NCI-H1694 (cell line): ENCODE results near the gene ETF1.
"Not testable (repeated sequence)": the region's sequence is repeated elsewhere in the genome, so short reads cannot be mapped to it uniquely, and the experiment has no call there.

Experiments used
- DNase-seq: peaks from one replicate; lab custom pipeline; 2025; lab: John Stamatoyannopoulos, UW

ETF1 gene

DNA sequence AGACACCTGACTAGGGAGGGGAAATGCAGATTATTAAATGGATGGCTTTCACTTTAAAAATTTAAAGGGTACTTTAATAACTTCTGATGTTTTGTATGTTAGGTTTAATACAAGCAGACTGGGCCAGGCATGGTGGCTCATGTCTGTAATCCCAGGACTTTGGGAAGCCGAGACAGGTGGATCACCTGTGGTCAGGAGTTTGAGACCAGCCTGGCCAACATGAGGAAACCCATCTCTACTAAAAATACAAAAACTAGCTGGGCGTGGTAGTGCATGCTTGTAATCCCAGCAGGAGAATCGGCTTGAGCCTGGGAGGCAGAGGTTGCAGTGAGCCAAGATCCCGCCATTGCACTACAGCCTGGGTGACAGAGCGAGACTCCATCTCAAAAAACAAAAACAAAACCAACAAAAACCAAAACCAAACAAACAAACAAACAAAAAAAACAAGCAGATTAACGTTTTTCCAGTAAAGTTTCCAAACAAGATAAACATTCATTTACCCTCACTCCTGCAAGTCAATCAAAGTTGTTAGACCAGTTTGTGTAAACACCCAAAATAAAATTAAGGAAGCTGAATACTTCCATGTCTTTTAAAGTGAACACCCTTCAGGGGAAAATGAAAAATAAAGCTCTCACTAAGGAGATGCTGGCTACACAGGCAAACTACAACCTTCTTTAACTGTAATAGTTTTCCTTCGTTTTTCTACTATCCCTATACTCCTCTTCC is 14.1 kb downstream of the ETF1 start:
- DNase-seq, result no peak

DNA sequence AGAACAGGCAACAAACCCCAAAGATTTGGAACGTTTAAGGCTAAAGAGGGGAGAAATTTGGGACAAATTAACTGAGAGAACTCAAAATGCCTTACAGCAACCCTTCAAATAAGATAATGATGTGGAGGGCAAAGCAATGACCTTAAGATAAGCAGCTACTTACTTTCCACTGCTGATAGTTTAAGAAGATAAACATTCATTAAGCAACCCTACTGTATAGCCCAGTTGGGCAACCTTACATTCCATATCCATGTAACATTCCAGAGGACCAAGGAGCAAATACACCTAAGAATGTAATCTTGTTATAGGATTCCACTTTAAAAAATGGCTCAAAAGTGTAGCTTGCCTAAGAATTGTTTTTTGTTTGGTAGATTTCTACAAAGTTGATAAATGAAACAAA is 14.8 kb downstream of the ETF1 start:
- no peak for DNase-seq

DNA sequence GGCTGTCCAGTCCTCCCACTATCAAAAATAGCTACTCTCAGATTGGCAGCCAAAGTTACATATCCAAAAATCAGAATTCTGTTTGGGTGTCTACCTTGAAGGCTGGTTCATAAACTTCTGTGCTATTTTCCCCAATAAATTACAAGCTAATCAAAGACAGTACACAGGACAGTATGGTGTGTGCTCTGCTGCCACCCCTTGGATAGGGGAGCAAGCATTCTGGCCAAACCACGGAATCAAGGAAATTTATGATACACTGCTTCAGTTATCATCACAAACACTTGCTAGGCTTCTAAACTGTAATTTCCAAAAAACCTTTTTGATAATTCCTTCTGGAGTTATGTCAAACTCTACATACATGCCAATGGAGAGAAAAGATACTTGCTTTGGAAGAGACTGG is 15.9 kb downstream of the ETF1 start:
- DNase-seq, result no peak

DNA sequence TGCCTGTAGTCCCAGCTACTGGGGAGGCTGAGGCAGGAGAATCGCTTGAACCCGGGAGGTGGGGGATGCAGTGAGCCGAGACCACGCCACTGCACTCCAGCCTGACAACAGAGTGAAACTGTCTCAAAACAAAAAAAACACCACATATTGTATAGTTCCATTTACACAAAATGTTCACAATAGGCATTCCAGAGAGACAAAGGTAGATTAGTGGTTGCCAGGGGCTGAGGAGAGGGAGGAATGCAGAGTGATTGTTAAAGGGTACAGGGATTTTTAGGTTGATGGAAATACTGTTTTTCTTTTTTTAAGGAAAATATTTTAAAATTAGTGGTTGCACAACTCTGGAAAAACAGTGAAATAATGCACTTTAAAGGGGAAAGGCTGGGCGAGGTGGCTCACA is 19.6 kb downstream of the ETF1 start:
- no peak for DNase-seq

DNA sequence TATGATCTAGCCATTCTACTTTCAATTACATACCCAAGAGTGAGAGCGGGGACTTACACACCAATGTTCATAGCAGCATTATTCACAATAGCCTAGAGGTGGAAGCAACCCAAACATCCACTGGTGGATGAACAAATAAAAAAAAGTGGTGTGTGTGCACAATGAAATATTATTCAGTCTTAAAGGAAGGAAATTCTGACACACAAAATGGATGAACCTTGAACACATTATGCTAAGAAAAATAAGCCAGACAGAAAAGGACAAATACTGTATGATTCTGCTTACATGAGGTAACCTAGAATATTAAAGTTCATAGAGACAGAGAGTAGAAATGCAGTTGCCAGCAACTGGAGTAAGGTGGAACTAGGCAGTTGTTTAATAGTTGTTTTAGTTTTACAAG is 22.1 kb downstream of the ETF1 start:
- no peak for DNase-seq

DNA sequence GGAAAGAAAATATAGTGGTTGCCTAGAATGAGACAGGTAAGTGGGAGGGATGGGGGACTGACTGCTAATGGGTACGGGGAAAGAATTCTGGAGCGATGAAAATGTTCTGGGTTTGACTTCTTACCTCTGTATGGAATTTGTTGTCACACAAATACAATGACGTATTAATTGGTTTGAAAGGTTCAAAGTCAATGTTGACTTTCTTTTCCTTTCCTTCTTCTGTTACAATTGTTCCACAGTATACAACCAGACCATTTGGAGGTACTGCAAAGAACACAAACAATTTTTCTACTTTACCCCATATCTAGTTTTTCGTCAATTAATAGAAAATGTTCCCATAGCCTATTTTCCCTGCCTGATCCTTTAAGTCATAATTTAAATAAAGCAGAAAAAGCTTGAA is 25.6 kb downstream of the ETF1 start:
- DNase-seq, result no peak

DNA sequence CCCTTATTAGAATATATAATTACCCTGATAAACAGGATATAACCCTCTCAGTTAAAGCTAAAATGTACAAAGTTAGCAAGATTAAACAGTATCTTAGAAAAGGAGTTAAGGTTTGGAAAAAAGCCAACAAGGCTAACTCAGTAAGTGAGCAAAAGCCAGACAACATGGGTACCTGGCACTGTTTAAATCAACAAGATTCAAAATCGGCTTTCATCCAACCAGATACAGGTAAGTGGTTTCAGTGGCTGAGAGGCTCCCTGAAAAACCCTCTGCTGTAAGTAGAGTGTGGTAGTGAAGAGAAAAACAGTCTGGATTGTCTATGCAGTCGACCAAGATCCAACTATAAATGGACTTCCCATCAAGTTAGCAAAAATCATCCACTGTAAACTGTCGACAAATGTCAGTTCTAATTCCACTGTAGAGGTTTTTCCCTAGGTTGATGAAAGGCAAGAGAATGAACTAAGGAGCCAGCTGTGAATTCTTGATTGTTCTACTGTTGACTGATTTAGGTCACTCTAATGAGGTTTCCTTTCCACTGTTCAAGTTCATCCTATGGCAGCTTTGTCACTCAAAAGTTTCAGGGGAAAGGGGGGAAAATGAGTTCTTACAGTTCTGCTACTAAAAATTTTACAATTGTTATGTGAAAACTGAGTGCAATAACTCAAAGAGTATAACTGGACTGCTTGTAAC is 27.3 kb downstream of the ETF1 start:
- DNase-seq, result no peak

DNA sequence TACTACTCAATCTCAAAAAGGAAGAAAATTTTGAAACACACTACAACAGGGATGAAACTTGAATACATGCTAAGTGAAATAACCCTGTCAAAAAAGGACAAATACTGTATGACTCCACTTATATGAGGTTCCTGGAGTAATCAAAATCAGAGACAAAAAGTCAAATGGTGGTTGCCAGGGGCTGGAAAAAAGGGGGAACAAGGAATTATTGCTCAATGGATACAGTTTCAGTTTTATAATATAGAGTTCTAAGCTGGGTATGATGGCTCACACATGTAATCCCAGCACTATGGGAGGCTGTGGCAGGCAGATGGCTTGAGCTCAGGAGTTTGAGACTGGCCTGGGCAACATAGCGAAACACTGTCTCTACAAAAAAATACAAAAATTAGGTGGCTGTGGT is 29.0 kb downstream of the ETF1 start:
- DNase-seq, result no peak

DNA sequence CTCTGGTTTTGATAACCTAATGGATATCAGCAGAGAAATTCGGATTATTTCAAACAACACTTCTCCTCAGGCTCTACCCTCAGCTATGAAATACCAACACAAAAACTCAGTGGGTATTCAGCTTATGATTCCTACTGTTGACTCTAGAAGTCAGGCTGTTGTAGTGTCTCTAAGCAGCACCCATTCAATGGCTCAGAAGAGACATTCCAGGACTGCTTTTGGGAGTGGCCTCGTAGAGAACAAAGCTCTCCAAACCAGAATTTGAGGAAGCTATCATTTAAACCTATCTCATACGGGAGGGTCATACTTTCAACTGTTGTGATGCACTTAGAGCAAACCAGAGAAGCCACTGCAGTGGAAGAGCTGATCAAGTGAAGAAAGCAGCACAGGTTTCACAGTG is 34.1 kb downstream of the ETF1 start:
- no peak for DNase-seq

DNA sequence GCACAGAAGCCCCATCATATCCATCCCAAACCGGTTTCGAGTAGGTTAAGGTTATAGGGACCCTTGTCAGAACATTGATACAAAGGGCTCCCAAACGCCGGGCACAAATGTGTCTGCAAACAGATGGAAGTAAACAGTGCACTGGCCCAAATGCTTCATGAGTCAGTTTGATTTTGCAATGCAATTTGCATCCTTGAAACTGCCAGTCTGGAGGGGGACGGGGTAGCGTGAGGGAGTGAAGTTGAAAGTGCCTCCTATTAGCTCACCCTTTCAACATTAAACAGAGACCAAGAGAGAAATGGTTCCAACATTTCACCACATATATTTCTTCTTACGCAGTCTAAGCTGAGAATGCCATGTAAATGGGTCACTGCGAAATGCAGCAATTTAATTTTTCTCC is 35.6 kb downstream of the ETF1 start:
- not testable (repeated sequence) for DNase-seq

DNA sequence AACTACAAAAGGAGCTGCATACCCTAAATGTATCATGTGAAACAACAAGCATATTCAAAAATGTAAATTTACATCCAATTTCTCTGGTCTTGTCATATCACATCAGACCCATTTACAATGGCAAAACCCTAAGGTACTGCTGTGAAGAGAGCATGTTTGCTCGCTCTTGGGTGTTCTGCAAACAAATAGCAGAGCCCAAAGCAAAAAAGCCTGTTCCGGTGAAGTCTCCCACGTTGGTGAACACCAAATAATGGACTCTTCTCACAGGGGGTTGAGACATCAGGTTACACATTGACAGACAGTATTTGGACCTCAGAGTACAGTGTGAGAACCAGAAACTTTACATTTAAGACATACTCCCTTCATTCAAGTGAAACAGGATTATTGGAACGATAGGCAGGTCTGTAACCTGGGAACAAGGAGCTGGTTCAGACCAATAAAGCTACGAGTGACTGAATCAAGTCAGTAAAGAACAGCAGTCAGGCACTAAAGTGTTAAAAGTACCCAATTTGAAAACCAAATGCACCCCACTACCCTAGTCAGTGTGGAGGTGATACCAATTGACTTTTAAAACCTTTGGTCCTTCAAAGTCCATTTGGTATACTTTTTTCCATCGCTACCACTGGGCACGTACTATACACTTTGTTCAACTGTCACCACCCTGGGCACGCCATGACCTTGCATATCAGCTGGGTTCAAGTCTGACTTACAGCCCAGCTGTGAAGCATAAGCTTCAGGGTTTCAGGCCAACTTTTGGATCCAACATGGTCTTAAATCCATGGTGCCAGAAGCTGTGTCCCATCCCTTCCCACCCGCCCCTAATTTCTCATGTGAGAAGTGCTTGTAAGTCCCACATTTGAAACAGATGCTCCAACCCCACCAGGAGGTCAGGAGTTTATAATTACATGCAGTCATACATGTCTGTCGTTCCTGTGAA is 36.4 kb downstream of the ETF1 start:
- no peak for DNase-seq

DNA sequence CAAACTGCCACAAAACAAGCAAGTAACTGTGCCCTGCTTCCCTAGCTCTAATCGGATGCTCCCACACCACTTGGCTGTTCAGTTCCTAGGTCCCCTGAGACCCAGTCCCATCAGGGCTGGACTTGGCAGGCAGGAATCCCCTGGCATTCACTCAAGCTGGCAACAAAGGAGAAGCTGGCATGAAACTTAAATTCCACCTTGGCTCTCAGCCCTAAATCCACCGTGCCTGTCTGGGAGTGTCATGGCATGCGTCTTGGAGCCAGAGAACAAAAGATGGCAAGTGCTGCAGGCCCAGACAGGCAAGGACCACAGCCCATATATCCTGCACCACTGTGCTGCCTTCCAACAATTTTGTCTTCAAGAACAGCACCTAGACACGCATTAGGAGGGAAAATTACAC is 38.2 kb downstream of the ETF1 start:
- peak; percentile 51 for DNase-seq

DNA sequence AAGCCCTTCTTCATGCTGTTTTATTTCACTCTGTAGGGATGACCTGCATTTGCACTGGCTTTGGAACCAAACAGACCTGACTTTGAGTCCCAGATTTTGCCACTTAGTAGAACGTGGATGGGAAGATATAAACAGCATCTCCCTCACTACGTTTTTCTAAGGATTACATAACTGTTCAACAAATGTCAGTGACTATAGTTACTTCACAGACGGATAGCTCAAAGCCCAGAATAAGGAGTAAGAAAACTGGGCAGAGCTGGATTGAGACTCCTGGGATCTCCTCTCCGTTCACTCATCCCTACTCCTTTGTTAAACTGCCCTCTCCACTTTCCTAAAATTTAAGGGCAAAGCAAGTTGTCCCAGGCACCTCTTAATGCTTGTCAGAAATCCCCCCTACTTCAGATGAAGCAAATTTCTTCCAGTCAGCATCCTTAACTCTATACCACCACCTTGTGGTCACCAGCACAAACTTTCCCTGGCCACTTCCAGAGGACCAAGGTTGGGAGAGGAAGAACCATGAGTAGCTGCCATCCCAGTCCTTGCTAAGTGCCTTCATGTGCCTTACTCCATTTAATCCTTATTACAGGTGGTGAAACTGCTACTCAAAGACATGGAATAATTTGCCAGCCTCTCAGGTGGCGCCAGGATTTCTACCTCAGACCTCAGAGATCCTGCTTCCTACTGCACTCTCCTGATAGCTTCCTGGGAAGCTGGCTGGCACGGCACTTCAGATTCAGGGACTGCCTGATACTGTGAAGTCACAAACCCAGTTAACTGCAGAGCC is 39.4 kb downstream of the ETF1 start:
- DNase-seq, result peak; percentile 58

DNA sequence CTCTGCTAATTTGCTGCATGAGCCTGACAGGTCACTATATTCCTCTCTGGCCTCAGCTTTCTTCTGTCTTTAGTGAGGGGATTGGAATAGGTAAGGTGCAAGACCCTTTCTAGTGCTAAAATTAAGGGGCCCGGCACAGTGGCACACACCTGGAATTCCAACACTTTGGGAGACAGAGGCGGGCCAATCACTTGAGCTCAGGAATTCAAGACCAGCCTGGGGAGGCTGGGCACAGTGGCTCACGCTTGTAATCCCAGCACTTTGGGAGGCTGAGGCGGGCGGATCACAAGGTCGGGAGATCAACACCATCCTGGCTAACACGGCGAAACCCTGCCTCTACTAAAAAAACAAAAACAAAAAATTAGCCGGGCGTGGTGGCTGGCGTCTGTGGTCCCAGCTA is 40.5 kb downstream of the ETF1 start:
- no peak for DNase-seq

DNA sequence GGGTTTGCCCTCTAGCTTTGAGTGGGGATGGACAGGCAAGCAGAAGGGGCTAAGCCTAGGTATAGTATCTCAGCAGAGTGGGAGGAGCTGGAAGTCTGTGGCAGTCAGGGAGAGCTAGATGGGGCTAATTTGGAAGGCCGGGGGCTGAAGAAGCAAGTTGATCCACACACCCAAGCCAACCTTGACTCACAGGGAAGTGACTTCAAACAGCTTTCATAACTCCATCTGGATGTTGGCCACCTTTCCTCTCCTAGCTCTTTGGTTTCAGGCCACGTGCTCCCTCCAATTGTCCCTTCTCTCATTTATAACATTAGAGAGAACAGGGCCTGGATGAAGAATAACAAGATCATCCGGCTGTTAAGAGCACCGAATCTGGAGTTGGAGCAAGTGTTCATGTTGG is 40.9 kb downstream of the ETF1 start:
- DNase-seq, result no peak

DNA sequence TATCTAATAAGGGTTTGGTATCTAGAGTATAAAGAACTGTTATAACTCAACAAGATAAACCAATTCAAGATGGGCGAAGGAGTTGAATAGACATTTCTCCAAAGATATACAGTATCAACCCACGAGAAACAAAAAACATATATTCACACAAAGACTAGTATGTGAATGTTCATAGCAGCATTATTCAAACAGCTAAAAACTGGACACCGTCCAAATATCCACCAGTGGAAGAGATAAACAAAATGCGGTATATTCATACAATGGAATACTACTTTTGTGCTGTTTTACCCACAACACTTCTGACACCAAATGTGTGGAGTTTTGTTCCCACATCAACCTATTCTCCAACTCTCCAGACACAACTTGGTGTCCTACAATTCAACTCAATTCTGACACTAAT is 44.7 kb downstream of the ETF1 start:
- no peak for DNase-seq

DNA sequence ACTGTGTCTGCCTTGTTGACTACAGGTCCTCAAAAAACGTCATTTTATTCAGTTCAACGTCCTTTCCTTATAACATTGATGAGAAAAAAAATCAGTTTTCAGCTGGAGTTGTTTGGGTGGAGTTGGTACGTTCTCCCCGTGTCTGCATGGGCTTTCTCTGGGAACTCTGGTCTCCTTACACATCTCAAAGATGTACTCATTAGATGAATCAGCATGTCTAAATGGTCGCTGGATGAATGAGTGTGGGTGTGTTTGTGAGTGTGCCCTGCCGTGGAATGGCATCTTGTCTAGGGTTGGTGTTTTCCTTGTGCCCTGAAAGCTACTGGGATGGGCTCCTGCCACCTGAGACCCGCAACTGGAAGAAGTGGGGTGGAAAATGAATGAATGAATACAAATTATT is 47.7 kb downstream of the ETF1 start:
- DNase-seq, result no peak

DNA sequence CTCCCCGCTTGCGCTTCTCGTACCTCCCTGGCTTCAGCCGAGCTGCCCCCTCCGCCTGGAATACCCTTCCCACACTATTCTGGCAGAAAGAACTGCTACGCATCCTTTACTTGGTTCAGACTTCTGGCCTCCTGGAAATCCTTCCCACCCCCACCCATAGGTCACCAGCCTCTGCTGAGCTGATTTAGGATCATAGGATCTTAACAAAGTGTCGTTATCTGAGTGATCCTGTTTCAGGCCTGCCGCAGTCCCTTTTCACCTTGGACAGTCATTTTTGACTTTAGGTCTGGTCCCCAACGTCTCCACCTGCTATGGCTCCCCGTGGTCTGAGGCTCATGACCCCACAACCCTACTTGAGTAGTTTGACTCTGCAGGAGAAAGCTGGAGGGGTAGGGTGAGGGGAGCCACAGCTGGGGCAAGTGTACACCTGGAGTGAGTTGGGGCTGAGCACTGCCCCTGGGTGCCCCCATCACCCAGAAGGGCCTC is 50.4 kb downstream of the ETF1 start:
- no peak for DNase-seq

DNA sequence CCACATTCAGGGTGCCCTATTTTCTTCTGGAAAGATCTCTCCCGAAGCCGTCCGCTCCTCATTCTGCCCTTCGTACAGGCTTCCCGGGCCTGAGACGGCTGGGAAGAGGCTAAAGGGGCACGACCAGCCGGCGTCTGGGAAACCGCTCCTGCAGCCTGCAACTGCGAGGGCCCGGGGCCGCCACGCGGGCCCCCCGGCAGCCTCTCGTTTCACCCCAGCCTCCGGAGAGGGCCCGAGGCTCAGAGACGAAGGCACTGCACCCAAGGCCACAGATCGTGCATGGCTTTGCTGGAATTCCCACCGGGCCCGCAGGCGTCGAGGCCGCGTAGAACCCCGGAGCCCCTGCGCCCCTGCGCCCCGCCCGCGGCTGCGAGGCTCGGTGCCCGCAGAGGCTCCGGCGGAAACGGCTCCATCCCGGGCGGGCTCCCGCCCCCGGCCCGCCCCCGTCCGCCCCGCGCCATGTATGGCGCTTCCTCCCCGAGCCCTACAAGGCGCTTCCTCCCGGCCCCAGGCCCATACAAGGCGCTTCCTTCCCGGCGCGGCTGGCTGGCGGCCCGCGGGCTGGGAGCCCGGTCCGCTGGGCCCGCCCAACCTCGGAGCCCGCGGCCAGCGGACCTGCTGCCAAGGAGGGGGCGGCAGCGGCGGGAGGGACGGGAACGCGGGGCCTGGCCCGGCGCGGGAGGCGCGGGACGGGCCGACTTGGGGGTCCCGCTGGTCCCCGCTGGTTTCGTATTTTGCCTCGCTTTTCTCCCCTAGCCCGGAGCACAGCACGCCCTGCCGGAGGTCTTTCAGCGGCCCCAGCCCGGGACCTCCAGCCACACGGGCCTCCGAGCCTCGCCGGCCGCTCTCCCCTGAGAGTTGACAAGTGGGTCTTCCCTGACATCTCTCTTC is 51.1 kb downstream of the ETF1 start:
- DNase-seq, result peak; percentile 11

DNA sequence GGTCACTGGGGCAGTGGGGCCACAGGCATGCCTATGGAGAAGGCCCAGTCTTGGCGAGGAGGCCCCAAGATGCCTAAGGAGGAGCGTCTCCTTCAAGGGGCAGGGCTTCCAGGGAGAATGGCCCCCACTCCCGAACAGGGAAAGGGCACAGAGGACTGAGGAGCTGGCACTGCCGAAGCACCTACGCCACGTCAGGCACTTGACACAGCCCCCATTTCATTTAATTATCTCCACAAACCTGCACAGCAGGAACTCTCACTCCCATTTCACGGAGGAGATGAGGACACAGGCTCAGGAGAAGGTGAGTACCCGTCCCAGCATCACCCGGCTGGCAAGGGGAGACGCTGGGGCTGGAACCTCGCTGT is 51.8 kb downstream of the ETF1 start:
- DNase-seq, result no peak
